Endothelial cell of umbilical vein (primary cell): Measurements from ENCODE around the gene NEK6. TPM values are rescaled to one million over a fixed set of nuclear protein-coding genes. Genes with fewer than 3 reads are reported as not detected.

Experiments used
- BruUV-seq: library from RNA; stranded (reverse); fragments of 400-500 nt; replicated peaks from 2 replicates; lab custom pipeline; 2021; lab: Mats Ljungman, UMichigan
- CTCF ChIA-PET: fragments of 300-600, 350-600 bp; sonication (Branson Sonifier 250); formaldehyde crosslinking; loops from one replicate; lab custom pipeline; 2021; ENCODE audit warnings: antibody characterized with exemption, inconsistent platforms; lab: Charles Lee
- POLR2A ChIA-PET: fragments of 300-600, 350-600 bp; sonication (Branson Sonifier 250); formaldehyde crosslinking; loops from one replicate; lab custom pipeline; 2021; ENCODE audit warnings: antibody characterized with exemption, inconsistent platforms; lab: Charles Lee
- DNase-seq: peaks from one replicate; pipeline ENCODE4 v3.0.0-alpha.2; 2011; ENCODE audit warnings: low read depth, low spot score
- FAIRE-seq: peaks from 2 replicates; lab custom pipeline; 2011; peaks lifted over from hg19 to GRCh38; lab: Jason Lieb, UNC
- H2AFZ ChIP-seq: 2 replicates; pipeline ENCODE4 v1.6.0; 2012; ENCODE audit warnings: low read depth, low read length, control low read depth, inconsistent platforms
- H3K27ac ChIP-seq: 2 replicates; pipeline ENCODE4 v1.5.1; 2011; ENCODE audit warnings: low read depth, mild to moderate bottlenecking, control low read depth, low read length, moderate library complexity; ENCODE audit not compliant: insufficient read depth
- H3K27me3 ChIP-seq, 2 experiments: 2 replicates each; pipeline versions ENCODE4 v1.6.0 to v1.6.1; 2011; ENCODE audit warnings: low read length in 2 of 2, mixed read lengths in 1 of 2; ENCODE audit not compliant: control insufficient read depth in 2 of 2, insufficient read depth in 2 of 2
- H3K36me3 ChIP-seq, 2 experiments: 2 replicates in 1 of 2; 3 replicates in 1 of 2; pipeline ENCODE4 v1.5.1; 2011; ENCODE audit warnings: low read length in 2 of 2, mild to moderate bottlenecking in 1 of 2, moderate library complexity in 1 of 2; ENCODE audit not compliant: control insufficient read depth in 2 of 2, insufficient read depth in 2 of 2; ENCODE audit errors: extremely low read depth in 1 of 2
- H3K4me1 ChIP-seq: 3 replicates; pipeline ENCODE4 v1.5.1; 2011; ENCODE audit warnings: mild to moderate bottlenecking, low read length; ENCODE audit not compliant: control insufficient read depth, insufficient read depth; ENCODE audit errors: extremely low read depth
- H3K4me2 ChIP-seq: 2 replicates; pipeline ENCODE4 v1.6.1; 2011; ENCODE audit warnings: low read length, control low read depth, mixed read lengths; ENCODE audit not compliant: insufficient read depth
- H3K4me3 ChIP-seq, 3 experiments: fragments of 200-600 bp in 1 of 3; sonication (generic), shearing (Covaris generic) in 1 of 3; replicated peaks in 1 of 3; 2 replicates each; pipeline ENCODE4 v1.5.1; 2011 to 2016; ENCODE audit warnings: control low read depth in 3 of 3, low read length in 3 of 3, mild to moderate bottlenecking in 2 of 3, inconsistent platforms in 1 of 3, low read depth in 1 of 3, moderate library complexity in 1 of 3; ENCODE audit not compliant: insufficient read depth in 1 of 3
- H3K79me2 ChIP-seq: 2 replicates; pipeline ENCODE4 v1.6.0; 2012; ENCODE audit warnings: low read length, inconsistent platforms; ENCODE audit not compliant: control insufficient read depth, insufficient read depth
- H3K9ac ChIP-seq: replicated peaks from 2 replicates; pipeline ENCODE3; 2011; ENCODE audit warnings: low read length, control low read depth; ENCODE audit not compliant: insufficient read depth; ENCODE audit errors: extremely low read depth
- H3K9me1 ChIP-seq: replicated peaks from 3 replicates; pipeline ENCODE4 v1.6.0; 2011; ENCODE audit warnings: mild to moderate bottlenecking, low read length; ENCODE audit not compliant: control insufficient read depth, insufficient read depth; ENCODE audit errors: extremely low read depth
- H3K9me3 ChIP-seq: replicated peaks from 2 replicates; pipeline ENCODE4 v1.5.1; 2012; ENCODE audit warnings: low read length, inconsistent platforms; ENCODE audit not compliant: control insufficient read depth, insufficient read depth
- H4K20me1 ChIP-seq: replicated peaks from 2 replicates; pipeline ENCODE3; 2011; ENCODE audit warnings: mild to moderate bottlenecking, low read length; ENCODE audit not compliant: control insufficient read depth, insufficient read depth; ENCODE audit errors: extremely low read depth
- EZH2 ChIP-seq: IDR thresholded peaks from 2 replicates; pipeline ENCODE4 v1.6.1; 2012; ENCODE audit warnings: borderline replicate concordance, low read depth, mild to moderate bottlenecking, moderate library complexity, low read length, inconsistent platforms; ENCODE audit not compliant: severe bottlenecking
- FOS ChIP-seq: IDR thresholded peaks from 2 replicates; pipeline ENCODE4 v1.6.1; 2011; ENCODE audit warnings: mild to moderate bottlenecking, low read length, moderate library complexity, borderline replicate concordance; ENCODE audit not compliant: insufficient read depth
- GATA2 ChIP-seq: IDR thresholded peaks from 2 replicates; pipeline ENCODE4 v1.7.0; 2011; ENCODE audit warnings: low read depth, mild to moderate bottlenecking, moderate library complexity, mixed read lengths, low read length; ENCODE audit not compliant: insufficient read length, insufficient read depth
- JUN ChIP-seq: IDR thresholded peaks from 2 replicates; pipeline ENCODE4 v1.6.1; 2011; ENCODE audit warnings: borderline replicate concordance, low read depth; ENCODE audit not compliant: insufficient read length, insufficient read depth
- MAX ChIP-seq: IDR thresholded peaks from 2 replicates; pipeline ENCODE4 v1.6.1; 2011; ENCODE audit not compliant: insufficient read depth, insufficient read length
- MYC ChIP-seq: IDR thresholded peaks from one replicate; pipeline ENCODE4 v1.6.1; 2011; ENCODE audit warnings: mild to moderate bottlenecking, low read depth, low read length
- POLR2A ChIP-seq: IDR thresholded peaks from 2 replicates; pipeline ENCODE4 v1.6.1; 2012; ENCODE audit warnings: low read depth, mild to moderate bottlenecking, control low read depth, low read length
- POLR2AphosphoS5 ChIP-seq: IDR thresholded peaks from 2 replicates; pipeline ENCODE4 v1.6.1; 2012; ENCODE audit warnings: low read depth, mild to moderate bottlenecking, control low read depth, low read length, moderate library complexity; ENCODE audit not compliant: insufficient read depth
- dilution Hi-C: fragments of 300-500 bp; cut with MboI; formaldehyde crosslinking; loops from one replicate; pipeline ENCODE4 v1.15.0; 2019; ENCODE audit warnings: low sequenced_read_pairs; ENCODE audit not compliant: extremely low pct_ligation_motif_present
- intact Hi-C: fragments of 100-400 bp; cut with micrococcal nuclease; formaldehyde crosslinking; loops from one replicate; pipeline ENCODE4 v1.10.0; 2022
- polyA plus RNA-seq, 4 experiments: library from polyadenylated mRNA; depleted of rRNA in 3 of 4; stranded (reverse) in 3 of 4; unstranded in 1 of 4; fragments of >200 nt; gene quantifications; 2 replicates each; pipeline versions ENCODE4 v1.2.1 to v1.2.3, GENCODE V29; 2011 to 2012; ENCODE audit warnings: missing spikeins in 1 of 4
- total RNA-seq: library from RNA; stranded (reverse); gene quantifications from 2 replicates; pipeline ENCODE4 v1.2.3, GENCODE V29; 2021
- TF ChIP-seq, protein P1 (sequence below), 2 donors: IDR thresholded peaks; 1 replicate in 1 of 2; 2 replicates in 1 of 2; pipeline ENCODE4 v1.5.1; 2011; ENCODE audit warnings: low read length in 2 of 2, mild to moderate bottlenecking in 2 of 2, moderate library complexity in 2 of 2, control low read depth in 1 of 2, inconsistent platforms in 1 of 2, low read depth in 1 of 2; ENCODE audit not compliant: insufficient read depth in 1 of 2; ENCODE audit errors: extremely low read depth in 1 of 2

The NEK6 gene
- total and polyA plus RNA-seq, 2 donors (not counting 3 experiments of a cell fraction or from before 2014, with no cell fraction given): 64.3 to 67.1 TPM

GRCh38 chr9:124327491-124327890, 69.7 kb downstream of the NEK6 start:
- Histone ChIP-seq H4K20me1 (no peaks in the 10 kb centered on the region), H3K27ac (no peak overlapping the region), H3K79me2 (no peaks in the 10 kb centered on the region), H3K4me3 (no peak overlapping the region), H3K4me2 (no peak overlapping the region), H3K9me1 (no peaks in the 10 kb centered on the region), H2AFZ (no peak overlapping the region), H3K9me3 (no peaks in the 10 kb centered on the region), H3K27me3 (no peaks in the 10 kb centered on the region), H3K36me3 (peaks cover 7 to 62% of the 10 kb centered on the region in 2 experiments), H3K4me1 (no peaks in the 10 kb centered on the region), H3K9ac (no peak overlapping the region)
- ChIA-PET POLR2A (no interaction called here), CTCF (no interaction called here)
- dilution Hi-C loops (no loop called here), intact Hi-C loops (loop anchor here (10.0 kb wide), 1 partner anchor 923 kb away; no protein-coding TSS in a partner anchor)
- no TSS peak for BruUV-seq
- TF ChIP-seq FOS: no peak
- FAIRE-seq: no peak
- DNase-seq: no peak

- Histone ChIP-seq H3K27ac (no peak overlapping the region), H3K4me2 (no peak overlapping the region), H3K27me3 (no peaks in the 10 kb centered on the region), H3K4me3 (no peak overlapping the region), H3K9me3 (no peaks in the 10 kb centered on the region), H3K36me3 (peaks cover 4 to 58% of the 10 kb centered on the region in 2 experiments), H3K79me2 (no peaks in the 10 kb centered on the region), H3K4me1 (no peaks in the 10 kb centered on the region), H4K20me1 (no peaks in the 10 kb centered on the region), H2AFZ (no peak overlapping the region), H3K9ac (no peak overlapping the region), H3K9me1 (no peaks in the 10 kb centered on the region)
- FAIRE-seq: no peak
- TF ChIP-seq MAX: no peak
- TF ChIP-seq, protein P1, sequence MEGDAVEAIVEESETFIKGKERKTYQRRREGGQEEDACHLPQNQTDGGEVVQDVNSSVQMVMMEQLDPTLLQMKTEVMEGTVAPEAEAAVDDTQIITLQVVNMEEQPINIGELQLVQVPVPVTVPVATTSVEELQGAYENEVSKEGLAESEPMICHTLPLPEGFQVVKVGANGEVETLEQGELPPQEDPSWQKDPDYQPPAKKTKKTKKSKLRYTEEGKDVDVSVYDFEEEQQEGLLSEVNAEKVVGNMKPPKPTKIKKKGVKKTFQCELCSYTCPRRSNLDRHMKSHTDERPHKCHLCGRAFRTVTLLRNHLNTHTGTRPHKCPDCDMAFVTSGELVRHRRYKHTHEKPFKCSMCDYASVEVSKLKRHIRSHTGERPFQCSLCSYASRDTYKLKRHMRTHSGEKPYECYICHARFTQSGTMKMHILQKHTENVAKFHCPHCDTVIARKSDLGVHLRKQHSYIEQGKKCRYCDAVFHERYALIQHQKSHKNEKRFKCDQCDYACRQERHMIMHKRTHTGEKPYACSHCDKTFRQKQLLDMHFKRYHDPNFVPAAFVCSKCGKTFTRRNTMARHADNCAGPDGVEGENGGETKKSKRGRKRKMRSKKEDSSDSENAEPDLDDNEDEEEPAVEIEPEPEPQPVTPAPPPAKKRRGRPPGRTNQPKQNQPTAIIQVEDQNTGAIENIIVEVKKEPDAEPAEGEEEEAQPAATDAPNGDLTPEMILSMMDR (IDR thresholded peaks at IDR 0.05; ENCODE audit: extremely low read depth in 1 of 2, insufficient read depth in 1 of 2, low read depth in 1 of 2, low read length in 2 of 2): no peak
- TF ChIP-seq POLR2AphosphoS5: no peak
- TF ChIP-seq EZH2: no peak
- no peak for TF ChIP-seq FOS
- no peak for TF ChIP-seq POLR2A
- no peak for TF ChIP-seq GATA2
- no peak for TF ChIP-seq MYC
- no peak for TF ChIP-seq JUN
- no peak for DNase-seq
- ChIA-PET CTCF (no interaction called here), POLR2A (no interaction called here)
- intact Hi-C loops: loop anchor here (10.0 kb wide), 1 partner anchor 923 kb away; no protein-coding TSS in a partner anchor
- dilution Hi-C loops: no loop called here
- no TSS peak for BruUV-seq
Measured at GRCh38 chr9:124328285-124328684, 70.5 kb downstream of the NEK6 start.
